Duodenal mucosa (tissue), 2 donors: ENCODE data around the gene SPAST.
"Not testable (repeated sequence)": the region's sequence is repeated elsewhere in the genome, so short reads cannot be mapped to it uniquely, and the experiment has no call there.

Experiments used
- H3K27ac ChIP-seq: one replicate; pipeline ENCODE4 v1.7.0; 2013; ENCODE audit warnings: low read depth, low read length
- H3K27me3 ChIP-seq, 2 donors: one replicate each; pipeline ENCODE4 v1.7.0; 2013; ENCODE audit warnings: low read length in 2 of 2, control low read depth in 1 of 2; ENCODE audit not compliant: insufficient read depth in 2 of 2, control insufficient read depth in 1 of 2
- H3K36me3 ChIP-seq, 2 donors: one replicate each; pipeline ENCODE4 v1.7.0; 2013; ENCODE audit warnings: low read length in 2 of 2, control low read depth in 1 of 2; ENCODE audit not compliant: insufficient read depth in 2 of 2, control insufficient read depth in 1 of 2
- H3K4me1 ChIP-seq, 2 donors: one replicate each; pipeline ENCODE4 v1.7.0; 2013; ENCODE audit warnings: low read length in 2 of 2, control low read depth in 1 of 2; ENCODE audit not compliant: insufficient read depth in 2 of 2, control insufficient read depth in 1 of 2
- H3K4me3 ChIP-seq, 2 donors: one replicate each; pipeline ENCODE4 v1.7.0; 2013; ENCODE audit warnings: low read length in 2 of 2, low read depth in 1 of 2
- H3K9ac ChIP-seq, 2 donors: one replicate each; pipeline ENCODE4 v1.7.0; 2013; ENCODE audit warnings: low read length in 2 of 2, low read depth in 1 of 2
- H3K9me3 ChIP-seq, 2 donors: one replicate each; pipeline ENCODE4 v1.7.0; 2013; ENCODE audit warnings: low read length in 2 of 2, control low read depth in 1 of 2; ENCODE audit not compliant: control insufficient read depth in 1 of 2

The SPAST gene

DNA sequence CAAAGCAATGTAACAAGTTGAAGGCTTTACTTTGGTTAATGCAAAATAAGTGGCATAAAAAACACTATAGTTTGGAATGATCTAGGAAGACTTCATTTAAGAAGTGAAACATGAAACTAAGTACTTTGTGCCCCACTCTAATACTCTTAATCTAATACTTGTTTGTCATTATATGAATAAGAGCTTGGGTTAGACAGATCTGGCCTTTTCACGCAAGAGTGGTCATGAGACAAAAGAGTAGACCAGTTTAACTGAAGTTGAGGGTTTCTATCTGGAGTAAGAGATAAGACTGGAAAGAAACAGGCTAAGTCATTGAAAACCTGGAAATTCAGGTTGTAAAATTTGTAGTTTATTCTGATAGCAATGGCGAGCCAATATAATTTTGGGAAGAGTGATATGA is 105.2 kb downstream of the SPAST start:
- no peaks in the 10 kb centered on the region for H3K27me3 ChIP-seq
- peaks cover 7% of the 10 kb centered on the region in 2 donors for H3K4me1 ChIP-seq
- H3K9me3 ChIP-seq, result no peaks in the 10 kb centered on the region
- no peak overlapping the region for H3K27ac ChIP-seq
- peaks cover 7% of the 10 kb centered on the region in 2 donors for H3K36me3 ChIP-seq
- no peak overlapping the region for H3K9ac ChIP-seq
- H3K4me3 ChIP-seq, result no peak overlapping the region

DNA sequence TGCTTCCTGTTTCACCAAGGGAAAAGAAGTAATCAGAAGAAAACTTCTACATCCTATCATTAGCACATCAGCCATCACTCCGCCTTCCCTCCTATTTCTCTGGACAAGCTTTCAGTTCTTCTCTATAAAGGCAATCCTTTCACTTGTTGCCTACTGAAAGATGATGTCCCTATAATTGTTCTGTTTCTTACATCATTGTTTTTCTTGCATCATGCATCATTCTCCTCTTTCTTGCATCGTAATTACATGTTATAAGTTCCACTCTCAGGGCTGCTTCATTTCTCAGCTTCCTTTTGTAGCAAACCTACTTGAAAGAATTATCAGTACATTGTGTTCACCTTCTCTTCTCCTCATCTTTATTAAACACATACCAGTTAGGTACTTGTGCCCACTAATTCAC is 109.5 kb downstream of the SPAST start:
- H3K27me3 ChIP-seq, result no peaks in the 10 kb centered on the region

DNA sequence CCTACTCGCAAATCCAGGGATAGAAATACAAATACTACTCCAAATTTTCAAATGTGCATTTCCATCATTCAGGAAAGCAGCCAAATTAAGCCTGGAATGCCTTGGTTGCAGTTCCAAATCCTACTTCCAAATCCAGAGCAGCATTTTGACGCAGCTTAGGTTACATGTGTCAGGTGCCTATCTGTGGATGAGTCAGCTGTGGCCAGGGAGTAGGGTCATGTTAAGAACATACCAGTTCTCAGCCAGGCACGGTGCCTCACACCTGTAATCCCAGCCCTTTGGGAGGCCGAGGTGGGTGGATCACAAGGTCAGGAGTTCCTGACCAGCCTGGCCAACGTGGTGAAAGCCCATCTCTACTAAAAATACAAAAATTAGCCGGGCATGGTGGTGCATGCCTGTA is 119.3 kb downstream of the SPAST start:
- H3K27me3 ChIP-seq, result no peaks in the 10 kb centered on the region
- no peaks in the 10 kb centered on the region for H3K9me3 ChIP-seq
- H3K27ac ChIP-seq, result no peak overlapping the region
- H3K4me3 ChIP-seq, result no peak overlapping the region
- no peaks in the 10 kb centered on the region for H3K4me1 ChIP-seq
- peaks cover 10 to 31% of the 10 kb centered on the region in 2 donors for H3K36me3 ChIP-seq
- H3K9ac ChIP-seq, result no peak overlapping the region

More for the DNA sequence above, 109.5 kb downstream of the SPAST start:
- Histone ChIP-seq H3K4me1 (no peaks in the 10 kb centered on the region), H3K9ac (no peak overlapping the region), H3K4me3 (no peak overlapping the region), H3K27ac (no peak overlapping the region), H3K36me3 (peaks cover 13 to 21% of the 10 kb centered on the region in 2 donors), H3K9me3 (no peaks in the 10 kb centered on the region)

DNA sequence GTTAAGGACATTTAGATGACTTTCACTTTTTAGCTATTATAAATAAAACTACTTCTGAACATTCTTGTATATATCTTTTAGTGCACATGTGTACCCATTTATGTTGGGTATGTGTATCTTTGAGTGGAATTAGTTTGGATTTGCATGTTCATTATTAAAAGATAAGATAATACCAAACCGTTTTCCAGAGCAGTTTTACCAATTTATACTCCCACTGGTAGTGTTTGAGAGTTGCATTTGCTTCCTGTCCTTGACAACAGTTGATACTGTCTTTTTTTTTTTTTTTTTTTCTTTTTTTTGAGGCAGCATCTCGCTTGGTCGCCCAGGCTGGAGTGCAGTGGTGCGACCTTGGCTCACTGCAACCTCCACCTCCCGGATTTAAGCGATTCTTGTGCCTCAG is 125.7 kb downstream of the SPAST start:
- H3K36me3 ChIP-seq, result peaks cover 7 to 44% of the 10 kb centered on the region in 2 donors
- H3K4me1 ChIP-seq, result no peaks in the 10 kb centered on the region
- no peak overlapping the region for H3K9ac ChIP-seq
- no peak overlapping the region for H3K27ac ChIP-seq
- H3K9me3 ChIP-seq, result no peaks in the 10 kb centered on the region
- no peak overlapping the region for H3K4me3 ChIP-seq
- H3K27me3 ChIP-seq, result no peaks in the 10 kb centered on the region

DNA sequence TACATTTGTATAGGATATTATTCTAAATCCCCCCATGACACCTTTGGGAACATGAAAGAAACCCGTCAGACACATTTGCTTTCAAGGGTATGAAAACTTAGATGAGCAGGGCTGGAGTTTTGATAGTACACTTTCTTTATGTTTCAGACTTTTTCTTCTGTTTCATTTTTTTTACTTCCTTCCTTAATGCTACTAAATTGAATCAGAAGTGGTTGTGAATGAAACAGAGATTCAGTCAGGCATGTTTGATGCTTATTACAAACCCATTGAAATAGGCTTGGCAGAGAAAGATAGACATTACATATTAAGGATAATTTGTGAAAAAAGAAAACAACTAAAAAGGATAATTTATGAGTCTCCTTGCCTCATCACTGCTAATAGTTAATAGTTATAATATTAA is 129.1 kb downstream of the SPAST start:
- no peak overlapping the region for H3K27ac ChIP-seq
- H3K9me3 ChIP-seq, result no peaks in the 10 kb centered on the region
- H3K36me3 ChIP-seq, result peaks cover 3 to 29% of the 10 kb centered on the region in 2 donors
- no peak overlapping the region for H3K9ac ChIP-seq
- no peaks in the 10 kb centered on the region for H3K4me1 ChIP-seq
- no peaks in the 10 kb centered on the region for H3K27me3 ChIP-seq
- H3K4me3 ChIP-seq, result no peak overlapping the region

DNA sequence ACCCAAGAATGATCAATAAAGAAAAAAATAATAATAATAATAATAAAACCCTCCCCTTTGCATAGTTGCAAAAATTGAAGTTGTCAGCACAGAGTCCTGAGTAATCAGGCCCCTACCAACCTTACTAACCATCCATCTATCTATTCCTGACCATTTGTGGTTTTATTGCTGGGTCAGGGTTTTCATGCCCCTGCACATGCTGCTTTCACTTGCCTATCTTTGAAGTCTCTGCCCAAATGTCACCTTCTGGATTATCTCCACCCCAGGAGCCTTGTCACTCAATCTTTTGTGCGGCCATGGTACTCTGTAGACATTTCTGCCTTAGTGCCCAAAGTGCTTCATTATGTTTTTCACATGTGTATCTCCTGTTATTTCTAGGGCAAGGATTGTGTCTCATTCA is 137.5 kb downstream of the SPAST start:
- H3K9me3 ChIP-seq, result no peaks in the 10 kb centered on the region
- H3K9ac ChIP-seq, result no peak overlapping the region
- no peak overlapping the region for H3K4me3 ChIP-seq
- no peak overlapping the region for H3K27ac ChIP-seq
- H3K4me1 ChIP-seq, result no peaks in the 10 kb centered on the region
- no peaks in the 10 kb centered on the region for H3K27me3 ChIP-seq
- H3K36me3 ChIP-seq, result peaks cover 10 to 30% of the 10 kb centered on the region in 2 donors

DNA sequence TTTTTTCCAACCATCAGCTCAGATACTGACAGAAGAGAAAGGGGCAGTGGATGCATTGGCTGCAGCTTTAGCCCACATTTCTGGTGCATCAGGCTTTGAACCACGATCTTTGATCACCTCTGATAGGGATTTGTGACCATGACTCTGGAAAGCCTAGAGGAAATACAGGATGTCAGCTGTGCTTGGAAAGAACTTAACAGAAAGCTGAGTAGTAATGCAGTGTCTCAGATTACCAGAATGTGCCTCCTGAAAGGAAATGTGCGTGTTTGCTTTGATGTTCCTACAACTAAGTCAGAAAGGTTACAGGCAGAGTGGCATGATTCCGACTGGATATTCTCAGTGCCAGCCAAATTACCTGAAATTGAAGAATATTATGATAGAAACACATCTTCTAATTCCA is 140.1 kb downstream of the SPAST start:
- not testable (repeated sequence) for H3K4me1 ChIP-seq, H3K4me3 ChIP-seq, H3K27me3 ChIP-seq, H3K27ac ChIP-seq, H3K9ac ChIP-seq, H3K9me3 ChIP-seq
- H3K36me3 ChIP-seq, result peaks cover 6 to 23% of the 10 kb centered on the region in 2 donors
